ENCODE results near the gene TSR3.

Gene TSR3

GRCh38 chr16:1350691-1351090 lies 987 bp downstream of the TSR3 start:
- no peak for DNase-seq

DNA sequence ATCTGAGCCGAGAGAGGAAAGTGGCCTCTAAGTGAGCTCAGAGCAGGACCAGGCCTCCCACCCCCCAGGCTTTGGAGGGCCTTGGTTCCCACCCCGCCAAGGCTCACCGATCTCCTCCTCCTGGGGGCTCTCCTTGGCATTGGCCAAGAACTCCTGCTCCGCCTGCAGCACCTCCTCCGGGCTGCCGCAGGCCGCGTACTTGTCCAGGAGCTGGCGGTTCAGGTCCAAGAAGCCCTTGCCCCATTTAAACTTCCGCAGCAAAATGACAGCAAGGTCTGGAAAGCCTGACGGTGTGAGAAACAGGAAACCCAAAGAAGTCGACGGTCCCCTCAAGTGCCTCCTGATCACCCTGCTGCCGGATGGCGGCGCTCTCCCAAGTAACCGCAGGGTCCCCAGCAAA lies 1.7 kb downstream of the TSR3 start:
- DNase-seq, result no peak

DNA sequence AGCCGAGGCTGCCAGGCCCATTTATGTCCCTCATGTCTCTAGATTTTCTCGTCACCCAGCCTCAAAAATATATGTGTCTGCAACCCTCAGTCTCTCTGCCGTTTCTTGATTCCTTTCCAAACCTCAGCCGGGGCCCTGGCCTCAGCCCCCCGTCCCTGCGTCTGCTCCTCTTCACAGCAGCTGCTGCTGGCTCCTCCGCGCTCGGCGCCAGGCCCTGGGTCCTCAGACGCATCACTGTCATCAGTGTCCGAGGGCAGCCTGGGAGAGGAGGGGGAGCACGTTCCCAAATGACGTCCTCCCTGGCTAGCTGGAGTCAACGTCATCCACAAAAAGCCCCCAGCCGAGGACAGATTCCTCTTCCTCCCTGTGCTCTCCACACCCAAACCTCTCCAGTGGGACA lies 2.3 kb downstream of the TSR3 start:
- DNase-seq, result no peak

- no peak for DNase-seq
Observed at GRCh38 chr16:1348926-1349325, 2.8 kb downstream of the TSR3 start.

GRCh38 chr16:1348441-1348840 lies 3.2 kb downstream of the TSR3 start:
- DNase-seq, result no peak

DNA sequence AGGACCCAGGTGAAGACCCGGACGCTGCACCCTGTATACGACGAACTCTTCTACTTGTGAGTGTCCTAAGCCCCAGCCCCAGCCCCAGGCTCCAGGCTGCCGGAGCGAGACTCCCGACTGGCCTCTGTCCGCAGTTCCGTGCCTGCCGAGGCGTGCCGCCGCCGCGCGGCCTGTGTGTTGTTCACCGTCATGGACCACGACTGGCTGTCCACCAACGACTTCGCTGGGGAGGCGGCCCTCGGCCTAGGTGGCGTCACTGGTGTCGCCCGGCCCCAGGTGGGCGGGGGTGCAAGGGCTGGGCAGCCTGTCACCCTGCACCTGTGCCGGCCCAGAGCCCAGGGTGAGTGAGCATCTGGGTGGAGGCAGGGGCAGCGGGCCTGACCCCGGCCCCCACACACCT lies 3.7 kb downstream of the TSR3 start:
- DNase-seq, result no peak

DNA sequence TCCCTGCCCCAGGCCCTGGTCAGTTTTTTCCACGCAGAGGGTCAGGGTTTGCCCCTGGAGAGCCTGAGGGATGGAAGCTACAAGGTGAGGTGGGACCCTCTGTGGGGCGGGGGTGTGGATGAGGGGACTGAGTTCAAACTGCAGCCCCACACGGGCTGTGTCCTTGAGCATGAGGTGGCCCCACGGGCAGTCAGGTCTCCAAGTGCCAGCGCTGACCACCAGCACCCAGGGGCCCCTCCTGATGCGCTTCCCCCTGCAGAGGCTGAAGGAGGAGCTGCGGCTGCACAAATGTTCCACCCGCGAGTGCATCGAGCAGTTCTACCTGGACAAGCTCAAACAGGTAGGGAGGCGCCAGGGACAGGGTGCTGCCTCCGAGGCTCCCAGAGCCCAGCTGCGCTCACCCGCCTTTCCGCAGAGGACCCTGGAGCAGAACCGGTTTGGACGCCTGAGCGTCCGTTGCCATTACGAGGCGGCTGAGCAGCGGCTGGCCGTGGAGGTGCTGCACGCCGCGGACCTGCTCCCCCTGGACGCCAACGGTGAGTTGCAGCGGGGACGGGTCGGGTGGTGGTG lies 4.3 kb downstream of the TSR3 start:
- no peak for DNase-seq

DNA sequence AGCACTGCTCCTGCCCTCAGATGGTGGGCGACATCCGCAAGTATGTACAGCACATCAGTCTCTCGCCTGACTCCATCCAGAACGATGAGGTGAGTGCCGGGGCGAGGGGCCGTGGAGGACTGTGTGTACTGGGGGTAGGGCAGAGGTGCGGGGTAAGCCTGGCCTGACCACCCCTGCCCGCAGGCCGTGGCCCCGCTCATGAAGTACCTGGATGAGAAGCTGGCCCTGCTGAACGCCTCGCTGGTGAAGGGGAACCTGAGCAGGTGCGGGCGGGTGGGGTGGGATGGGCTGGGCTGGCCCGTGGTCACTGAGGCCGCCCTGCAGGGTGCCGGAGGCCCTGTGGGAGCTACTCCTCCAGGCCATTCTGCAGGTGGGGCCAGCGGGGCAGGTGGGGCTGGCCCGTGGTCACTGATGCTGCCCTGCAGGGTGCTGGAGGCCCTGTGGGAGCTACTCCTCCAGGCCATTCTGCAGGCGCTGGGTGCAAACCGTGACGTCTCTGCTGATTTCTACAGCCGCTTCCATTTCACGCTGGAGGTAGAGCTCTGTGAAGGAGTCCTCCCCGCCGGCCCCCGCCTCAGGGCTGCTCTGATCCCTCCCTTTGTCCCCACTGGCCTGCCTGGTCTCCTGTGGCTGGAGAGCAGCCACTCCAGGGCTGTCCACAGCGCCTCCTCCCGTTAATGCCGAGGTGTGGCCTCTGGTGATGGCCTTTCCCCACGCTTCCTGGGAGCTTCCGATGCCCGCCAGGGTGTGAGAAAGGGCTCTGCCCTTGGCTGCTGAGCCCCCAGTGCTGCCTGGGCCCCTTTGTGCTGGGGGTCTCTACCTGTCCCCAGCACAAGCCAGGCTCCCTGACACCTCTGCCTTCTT lies 5.0 kb downstream of the TSR3 start:
- DNase-seq, result no peak

DNA sequence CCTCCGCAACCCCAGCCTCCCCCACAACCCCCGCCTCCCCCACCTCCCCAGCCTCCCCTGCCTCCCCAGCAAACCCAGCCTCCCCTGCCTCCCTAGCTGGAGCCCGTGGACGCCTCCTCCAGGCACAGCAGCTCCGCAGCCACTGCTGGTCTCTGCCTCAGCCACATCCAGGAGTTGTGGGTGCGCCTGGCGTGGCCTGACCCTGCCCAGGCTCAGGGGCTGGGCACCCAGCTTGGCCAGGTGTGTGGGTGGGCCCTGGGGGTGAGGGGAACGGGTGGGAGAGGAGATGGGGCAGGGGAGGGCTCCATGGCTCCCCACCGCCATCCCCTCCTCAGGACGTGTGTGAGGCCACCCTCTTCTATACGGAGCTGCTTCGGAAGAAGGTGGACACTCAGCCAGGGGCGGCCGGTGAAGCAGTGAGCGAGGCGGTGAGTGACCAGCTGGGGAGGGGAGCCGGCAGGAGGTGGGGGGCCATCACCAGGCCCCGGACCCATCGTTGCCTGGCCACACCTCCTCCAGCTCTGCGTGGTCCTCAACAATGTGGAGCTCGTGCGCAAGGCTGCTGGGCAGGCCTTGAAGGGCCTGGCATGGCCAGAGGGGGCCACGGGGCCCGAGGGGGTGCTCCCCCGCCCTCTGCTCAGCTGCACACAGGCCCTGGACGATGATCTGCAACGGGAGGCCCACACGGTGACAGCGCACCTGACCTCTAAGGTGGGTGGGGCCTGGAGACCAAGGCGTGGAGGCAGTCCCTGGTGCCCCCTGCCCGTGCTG lies 5.8 kb downstream of the TSR3 start:
- no peak for DNase-seq

DNA sequence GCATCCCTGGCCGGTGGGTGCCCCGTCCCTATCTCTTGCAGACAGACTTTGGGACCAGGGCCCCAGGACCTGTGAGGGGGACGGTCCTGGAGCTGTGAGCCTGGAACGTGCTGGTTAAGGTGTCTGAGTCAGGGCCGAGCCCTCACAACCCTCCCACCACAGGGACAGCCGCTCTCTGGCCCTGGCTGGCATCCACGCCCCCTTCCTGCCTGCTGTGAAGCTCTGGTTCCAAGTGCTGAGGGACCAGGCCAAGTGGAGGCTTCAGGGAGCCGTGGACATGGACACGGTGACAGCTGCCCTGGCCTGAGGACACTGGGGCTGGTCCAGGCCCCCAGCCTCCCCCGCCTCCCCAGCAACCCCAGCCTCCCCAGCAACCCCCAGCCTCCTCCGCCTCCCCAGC lies 6.6 kb downstream of the TSR3 start:
- DNase-seq, result no peak

- DNase-seq, result no peak
Observed at GRCh38 chr16:1344499-1344898, 7.2 kb downstream of the TSR3 start.

DNA sequence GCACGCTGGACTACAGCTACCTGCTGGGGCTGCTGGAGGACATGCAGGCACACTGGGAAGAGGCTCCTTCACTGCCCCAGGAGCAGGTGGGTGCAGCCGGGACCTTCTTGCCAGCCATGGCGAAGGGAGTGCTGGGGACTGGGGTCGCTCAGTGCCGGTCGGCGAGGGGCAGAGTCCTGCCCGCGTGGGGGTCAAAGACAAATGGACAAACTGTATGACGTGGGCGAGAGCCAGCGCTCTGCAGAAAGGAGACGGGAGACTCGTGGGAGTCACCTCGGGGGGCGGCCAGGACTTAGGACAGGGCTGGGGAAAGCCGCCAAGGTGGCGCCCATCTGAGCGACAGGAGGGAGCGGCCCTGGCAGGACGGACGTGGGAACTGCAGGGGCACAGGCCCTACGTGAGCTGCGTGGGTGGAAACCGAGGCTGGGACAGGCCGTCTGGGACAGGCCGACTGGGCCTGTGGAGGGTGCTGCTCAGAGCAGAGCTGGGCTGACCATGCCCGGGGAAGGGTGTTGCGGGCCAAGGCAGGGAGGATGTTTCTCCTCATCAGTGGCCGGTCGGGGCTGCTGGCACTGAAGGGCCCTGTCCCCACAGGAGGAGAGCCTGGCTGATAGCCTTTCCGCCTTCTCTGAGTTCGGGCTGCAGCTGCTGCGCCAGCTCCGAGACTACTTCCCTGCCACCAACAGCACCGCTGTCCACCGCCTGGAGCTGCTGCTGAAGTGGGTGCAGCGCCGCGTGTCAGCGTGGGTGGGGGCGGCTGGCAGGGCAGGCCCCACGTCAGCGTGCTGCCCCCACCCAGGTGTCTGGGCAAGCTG lies 8.0 kb downstream of the TSR3 start:
- peak; percentile 28 for DNase-seq

DNA sequence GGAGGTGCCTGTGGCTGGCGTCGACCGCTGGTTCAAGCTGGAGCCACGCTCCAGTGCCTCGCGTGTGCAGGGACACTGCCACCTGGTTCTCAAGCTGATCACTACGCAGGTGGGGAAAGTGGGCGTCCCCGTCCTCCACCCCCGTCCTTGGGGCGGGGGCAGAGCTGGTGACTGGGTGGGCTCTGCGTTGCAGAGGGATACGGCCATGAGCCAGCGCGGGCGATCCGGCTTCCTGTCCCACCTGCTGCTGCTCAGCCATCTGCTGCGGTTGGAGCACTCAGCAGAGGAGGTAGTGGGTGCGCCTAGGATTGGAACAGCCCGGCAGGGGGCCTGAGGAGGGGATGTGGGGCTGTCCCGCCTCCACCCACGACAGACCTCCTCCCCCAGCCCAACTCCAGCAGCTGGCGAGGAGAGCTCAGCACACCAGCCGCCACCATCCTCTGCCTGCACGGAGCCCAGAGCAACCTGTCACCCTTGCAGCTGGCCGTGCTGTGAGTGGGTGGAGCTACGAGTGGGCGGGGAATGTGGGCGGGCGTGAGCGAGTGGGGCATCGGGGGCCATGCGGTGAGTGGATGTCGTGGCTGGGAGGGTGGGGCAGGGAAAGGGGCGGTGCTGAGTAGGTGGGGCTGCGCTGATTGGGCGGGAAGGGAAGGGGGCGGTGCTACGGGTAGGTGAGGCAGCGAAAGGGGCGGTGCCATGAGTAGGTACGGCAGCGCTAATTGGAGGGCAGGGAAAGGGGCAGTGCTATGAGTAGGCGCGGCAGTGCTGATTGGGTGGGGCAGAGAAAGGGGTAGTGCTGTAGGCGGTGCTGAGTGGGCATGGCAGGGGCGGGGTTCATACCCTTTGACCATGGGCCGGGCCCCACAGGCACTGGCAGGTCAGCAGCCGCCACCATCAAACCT lies 8.9 kb downstream of the TSR3 start:
- DNase-seq, result peak; percentile 100

- no peak for DNase-seq
Observed at GRCh38 chr16:1341495-1342420, 9.9 kb downstream of the TSR3 start.

GRCh38 chr16:1340730-1341494 lies 10.8 kb downstream of the TSR3 start:
- DNase-seq, result no peak

GRCh38 chr16:1338855-1339675 lies 12.6 kb downstream of the TSR3 start:
- DNase-seq, result peak; percentile 21

DNA sequence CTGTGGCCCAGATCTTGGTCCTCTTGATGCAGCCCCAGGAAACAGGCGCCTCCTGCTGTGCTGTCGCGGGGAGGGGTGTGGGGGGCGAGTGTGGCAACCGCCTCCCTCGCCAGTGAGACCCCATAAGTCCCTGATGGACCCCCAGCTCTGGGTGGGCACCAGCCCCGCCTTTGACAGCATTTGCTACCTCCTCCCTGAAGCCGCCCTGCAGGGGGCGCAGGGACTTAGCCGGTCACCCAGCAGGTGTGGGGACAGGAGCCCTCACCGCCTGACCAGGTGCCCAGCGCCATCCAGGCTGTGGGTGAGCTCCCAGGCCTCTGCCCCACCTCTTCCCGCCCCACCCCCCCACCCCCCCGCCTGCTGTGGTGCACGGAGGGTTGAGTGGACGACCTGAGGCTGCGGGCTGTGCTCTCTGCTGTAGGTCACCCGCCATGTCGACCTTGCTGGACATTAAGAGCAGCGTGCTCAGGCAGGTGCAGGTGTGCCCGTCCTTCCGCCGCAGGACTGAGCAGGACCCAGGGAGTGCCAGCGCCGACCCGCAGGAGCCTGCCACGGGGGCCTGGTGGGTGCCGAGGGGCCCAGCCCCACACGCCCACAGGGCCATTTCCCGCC lies 13.5 kb downstream of the TSR3 start:
- DNase-seq, result peak; percentile 73

- no peak for DNase-seq
Observed at GRCh38 chr16:1337486-1337885, 14.2 kb downstream of the TSR3 start.

DNA sequence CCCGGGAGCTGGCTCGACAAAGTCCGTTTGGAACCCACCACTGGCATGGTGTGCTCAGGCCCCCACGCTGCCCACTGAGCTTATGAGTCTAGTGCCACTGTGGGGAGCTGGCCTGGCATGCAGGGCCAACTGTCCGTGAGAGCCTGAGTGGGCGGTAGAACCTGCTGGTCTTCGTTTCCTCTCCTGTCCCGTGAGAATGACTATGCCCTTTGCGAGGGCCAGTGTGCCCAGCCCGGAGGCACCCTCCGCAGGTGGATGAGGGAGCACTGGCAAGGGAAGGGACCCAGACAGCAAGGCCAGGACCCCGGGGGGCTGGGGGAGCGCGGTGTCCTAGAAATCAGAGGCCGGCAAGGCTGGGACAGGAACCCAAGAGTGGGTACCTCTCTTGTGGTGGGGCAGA lies 15.1 kb downstream of the TSR3 start:
- DNase-seq, result no peak
